CD4-positive, alpha-beta T cell treated with Interleukin-12 subunit alpha and Interleukin-12 subunit beta, for 1 hour (primary cell): ENCODE data around the gene ZNF772.
"Not testable (repeated sequence)": the region's sequence is repeated elsewhere in the genome, so short reads cannot be mapped to it uniquely, and the experiment has no call there.

Experiments
- DNase-seq: peaks from one replicate; pipeline ENCODE4 v3.0.0-alpha.2; 2020

Gene ZNF772

DNA sequence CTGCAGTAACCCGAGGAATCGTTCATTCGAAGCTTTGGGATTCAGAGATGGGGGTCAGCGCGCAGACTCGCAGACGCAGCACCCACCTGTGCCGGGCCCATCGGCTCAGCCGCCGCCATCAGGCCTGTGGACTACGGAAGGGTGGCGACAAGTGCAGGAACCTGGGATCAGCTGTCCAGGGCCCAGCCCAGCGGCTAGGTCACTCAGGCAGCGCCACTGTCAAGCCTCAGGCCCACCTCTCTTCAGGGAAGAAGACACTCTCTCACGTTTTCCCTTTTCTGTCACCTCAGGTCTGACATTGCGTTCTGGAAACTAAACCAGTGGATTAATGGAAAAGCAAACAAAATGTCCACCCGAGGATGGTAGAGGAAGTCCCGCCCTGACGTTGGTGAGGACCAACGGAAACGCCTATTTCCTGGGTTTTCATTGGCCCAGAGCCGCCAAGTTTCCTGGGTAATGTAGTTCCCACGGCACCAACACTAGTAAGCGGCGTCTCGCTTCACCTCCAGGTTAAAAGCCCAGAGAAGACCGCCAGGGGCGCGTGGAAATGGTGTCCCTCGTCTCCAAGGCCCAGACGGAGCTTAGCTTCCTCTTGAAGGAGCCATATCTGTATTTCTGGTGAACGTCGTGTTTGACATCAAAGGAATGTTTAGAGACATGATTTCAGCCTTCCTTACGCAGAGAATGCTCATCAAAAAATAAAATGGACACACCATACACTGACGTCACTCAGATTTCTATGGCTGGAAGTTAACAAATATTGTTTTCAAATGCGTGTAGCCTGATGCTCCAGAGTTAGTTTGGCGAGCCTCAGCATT is at the start of gene ZNF772:
Gene ZNF772, minus strand, starts transcription at position 376 of the 818 bp plus-strand sequence. Its CDS starts 257 bp downstream, at position 119.
- DNase-seq, result peak; percentile 92

GRCh38 chr19:57518021-57518420 is 40.7 kb upstream of the ZNF772 start:
- not testable (repeated sequence) for DNase-seq

DNA sequence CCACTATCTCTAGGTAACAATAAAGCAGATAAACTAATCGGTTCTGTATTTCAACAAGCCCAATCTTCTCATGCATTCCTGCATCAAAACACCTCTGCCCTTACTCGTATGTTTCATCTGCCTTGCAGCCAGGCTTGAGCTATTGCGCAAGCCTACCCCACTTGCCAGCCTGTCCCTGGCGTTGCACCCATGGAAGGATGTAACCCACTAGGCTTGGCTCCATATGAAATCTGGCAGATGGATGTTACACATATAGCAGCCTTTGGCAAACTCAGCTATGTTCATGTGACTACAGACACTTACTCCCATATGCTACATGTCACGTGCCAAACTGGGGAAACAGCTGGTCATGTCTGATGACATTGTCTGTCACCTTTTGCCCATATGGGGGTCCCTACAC is 37.9 kb upstream of the ZNF772 start:
- no peak for DNase-seq

- no peak for DNase-seq
Observed at GRCh38 chr19:57512845-57513244, 35.5 kb upstream of the ZNF772 start.

GRCh38 chr19:57511484-57511883 is 34.1 kb upstream of the ZNF772 start:
- no peak for DNase-seq

- DNase-seq, result no peak
Observed at GRCh38 chr19:57506163-57506562, 28.8 kb upstream of the ZNF772 start.

DNA sequence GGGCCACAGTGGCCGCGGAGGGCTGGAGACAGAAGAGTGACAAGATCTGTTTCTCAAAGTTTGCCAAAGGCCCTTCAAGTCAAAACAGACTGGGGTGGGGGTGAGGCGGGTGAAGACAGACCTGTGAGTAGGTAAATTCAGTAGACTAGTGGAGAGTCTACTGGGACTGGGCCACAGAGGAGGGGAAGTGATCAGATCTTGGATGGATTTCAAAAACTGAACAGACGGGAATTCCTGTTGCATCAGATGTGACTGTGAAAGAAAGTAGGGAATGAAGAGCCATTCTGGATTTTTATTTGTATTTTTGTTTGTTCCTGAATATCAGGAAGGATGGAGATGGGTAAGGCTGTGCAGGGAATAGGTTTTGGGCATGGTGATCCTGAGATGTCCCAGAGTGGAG is 23.0 kb upstream of the ZNF772 start:
- not testable (repeated sequence) for DNase-seq

DNA sequence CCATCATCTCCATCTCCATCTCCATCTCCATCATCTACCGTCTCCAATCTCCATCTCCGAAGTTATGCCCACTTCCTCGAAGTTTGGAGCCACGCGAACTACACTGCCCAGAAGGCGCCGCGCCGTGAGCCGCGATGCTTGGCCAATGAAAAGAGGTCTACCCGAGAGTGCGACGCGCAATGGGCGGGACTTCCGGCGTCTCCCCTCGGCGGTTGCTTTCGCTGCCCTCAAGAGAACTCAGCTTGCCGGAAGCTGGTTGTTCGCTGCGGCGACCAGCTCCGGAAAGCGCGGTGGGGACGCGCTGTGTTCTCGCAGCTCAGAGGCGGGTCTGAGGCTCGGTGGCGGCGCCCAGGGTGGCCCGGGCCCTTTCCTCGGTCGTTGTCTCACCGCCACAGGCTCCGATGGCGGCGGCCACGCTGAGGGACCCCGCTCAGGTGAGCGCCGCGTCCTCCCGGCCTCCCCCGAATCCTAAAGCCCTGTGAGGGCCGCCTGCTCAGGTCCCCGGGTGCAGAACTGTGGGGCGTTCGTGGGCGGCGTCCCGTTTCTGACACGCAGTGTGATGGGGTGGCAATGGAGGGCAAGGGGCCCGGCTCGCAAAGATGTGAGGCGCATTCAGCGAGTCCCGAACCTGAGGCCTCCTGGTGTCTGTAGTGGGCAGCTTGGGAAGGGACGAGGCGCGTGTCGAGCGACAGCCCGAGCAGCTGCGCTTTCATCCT is 22.5 kb upstream of the ZNF772 start, which contains the start of gene ZNF773:
Gene ZNF773, plus strand, starts transcription at position 259 of the 716 bp plus-strand sequence. Its CDS starts 143 bp downstream, at position 402.
- DNase-seq, result peak; percentile 97

DNA sequence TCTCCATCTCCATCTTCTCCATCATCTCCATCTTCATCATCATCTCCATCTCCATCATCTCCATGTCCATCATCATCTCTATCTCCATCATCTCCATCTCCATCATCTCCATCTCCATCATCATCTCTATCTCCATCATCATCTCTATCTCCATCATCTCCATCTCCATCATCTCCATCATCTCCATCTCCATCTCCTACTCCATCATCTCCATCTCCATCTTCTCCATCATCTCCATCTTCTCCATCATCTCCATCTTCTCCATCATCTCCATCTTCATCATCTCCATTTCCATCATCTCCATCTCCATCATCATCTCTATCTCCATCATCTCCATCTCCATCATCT is 21.9 kb upstream of the ZNF772 start:
- DNase-seq, result not testable (repeated sequence)

DNA sequence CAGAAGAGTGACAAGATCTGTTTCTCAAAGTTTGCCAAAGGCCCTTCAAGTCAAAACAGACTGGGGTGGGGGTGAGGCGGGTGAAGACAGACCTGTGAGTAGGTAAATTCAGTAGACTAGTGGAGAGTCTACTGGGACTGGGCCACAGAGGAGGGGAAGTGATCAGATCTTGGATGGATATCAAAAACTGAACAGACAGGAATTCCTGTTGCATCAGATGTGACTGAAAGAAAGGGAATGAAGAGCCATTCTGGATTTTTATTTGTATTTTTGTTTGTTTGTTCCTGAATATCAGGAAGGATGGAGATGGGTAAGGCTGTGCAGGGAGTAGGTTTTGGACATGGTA is 10.9 kb upstream of the ZNF772 start:
- DNase-seq, result not testable (repeated sequence)

DNA sequence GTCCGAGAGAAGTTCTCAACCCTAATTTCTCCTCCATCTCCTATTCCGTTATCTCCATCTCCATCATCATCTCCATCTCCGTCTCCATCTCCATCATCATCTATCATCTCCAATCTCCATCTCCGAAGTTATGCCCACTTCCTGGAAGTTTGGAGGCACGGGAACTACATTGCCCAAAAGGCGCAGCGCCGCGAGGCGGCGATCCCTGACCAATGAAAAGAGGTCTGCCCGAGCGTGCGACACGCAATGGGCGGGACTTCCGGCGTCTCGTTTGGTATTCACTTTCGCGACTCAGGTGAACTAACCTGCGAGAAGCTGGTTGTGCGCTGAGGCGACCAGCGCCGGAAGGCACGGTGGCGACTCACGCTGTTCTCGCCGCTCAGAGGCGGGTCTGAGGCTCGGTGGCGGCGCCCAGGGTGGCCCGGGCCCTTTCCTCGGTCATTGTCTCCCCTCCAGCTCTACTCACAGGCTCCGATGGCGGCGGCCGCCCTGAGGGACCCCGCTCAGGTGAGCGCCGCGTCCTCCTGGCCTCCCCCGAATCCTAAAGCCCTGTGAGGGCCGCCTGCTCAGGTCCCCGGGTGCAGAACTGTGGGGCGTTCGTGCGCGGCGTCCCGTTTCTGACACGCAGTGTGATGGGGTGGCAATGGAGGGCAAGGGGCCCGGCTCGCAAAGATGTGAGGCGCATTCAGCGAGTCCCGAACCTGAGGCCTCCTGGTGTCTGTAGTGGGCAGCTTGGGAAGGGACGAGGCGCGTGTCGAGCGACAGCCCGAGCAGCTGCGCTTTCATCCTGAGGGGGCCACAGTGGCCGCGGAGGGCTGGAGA is 10.3 kb upstream of the ZNF772 start, which contains the start of gene ZNF419:
Gene ZNF419, plus strand, starts transcription at position 274 of the 822 bp plus-strand sequence. Its CDS starts 201 bp downstream, at position 475.
- DNase-seq, result peak; percentile 95

- DNase-seq, result no peak
Observed at GRCh38 chr19:57473646-57474045, 3.7 kb downstream of the ZNF772 start.

DNA sequence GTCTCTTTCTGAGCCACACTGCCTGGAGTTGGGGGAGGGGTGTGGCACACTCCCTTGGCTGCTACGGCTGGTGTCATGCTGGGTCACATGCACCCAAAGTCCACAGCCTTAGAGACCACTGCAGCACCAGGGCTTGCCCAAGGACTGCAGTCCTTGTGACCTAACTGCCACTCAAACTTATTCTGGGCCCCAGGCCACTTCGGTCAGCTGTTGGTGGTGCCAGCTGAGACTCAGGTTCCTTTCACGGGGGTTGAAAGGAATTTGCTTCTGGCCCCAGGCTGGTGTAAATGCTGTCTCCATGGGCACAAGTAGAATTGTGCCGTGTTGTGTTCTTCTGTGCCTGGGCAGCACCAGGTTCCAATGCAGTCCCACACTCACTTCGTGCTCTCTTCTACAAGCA is 10.9 kb downstream of the ZNF772 start:
- DNase-seq, result no peak

- DNase-seq, result peak; percentile 49
Observed at GRCh38 chr19:57465680-57466381, 11.5 kb downstream of the ZNF772 start.

- DNase-seq, result no peak
Observed at GRCh38 chr19:57452307-57452706, 25.1 kb downstream of the ZNF772 start.

- DNase-seq, result no peak
Observed at GRCh38 chr19:57443121-57443696, 34.2 kb downstream of the ZNF772 start.

GRCh38 chr19:57441979-57442752 is 35.2 kb downstream of the ZNF772 start:
- DNase-seq, result no peak

- no peak for DNase-seq
Observed at GRCh38 chr19:57438925-57439324, 38.4 kb downstream of the ZNF772 start.

DNA sequence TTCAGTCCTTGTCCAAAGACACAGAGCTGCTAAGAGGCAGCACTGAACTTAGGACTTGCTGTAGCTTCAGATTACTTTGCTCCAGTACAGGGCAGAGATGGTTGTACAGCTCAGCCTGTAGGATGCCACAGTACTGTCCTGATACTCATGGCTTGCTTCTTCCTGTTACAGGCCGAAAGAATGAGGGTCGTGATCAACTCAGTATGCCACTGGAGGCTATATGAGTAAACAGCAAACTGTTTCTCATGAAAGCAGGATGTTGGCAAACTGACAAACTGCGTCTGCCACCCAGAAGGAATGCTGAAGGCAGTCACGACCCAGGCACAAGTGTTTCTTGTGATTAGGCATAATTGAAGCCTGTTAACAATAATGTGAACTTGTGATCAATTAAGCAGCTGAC is 39.4 kb downstream of the ZNF772 start:
- no peak for DNase-seq

- no peak for DNase-seq
Observed at GRCh38 chr19:57436417-57436816, 40.9 kb downstream of the ZNF772 start.
